ENCODE results near the gene CCDC85C.

The CCDC85C gene

DNA sequence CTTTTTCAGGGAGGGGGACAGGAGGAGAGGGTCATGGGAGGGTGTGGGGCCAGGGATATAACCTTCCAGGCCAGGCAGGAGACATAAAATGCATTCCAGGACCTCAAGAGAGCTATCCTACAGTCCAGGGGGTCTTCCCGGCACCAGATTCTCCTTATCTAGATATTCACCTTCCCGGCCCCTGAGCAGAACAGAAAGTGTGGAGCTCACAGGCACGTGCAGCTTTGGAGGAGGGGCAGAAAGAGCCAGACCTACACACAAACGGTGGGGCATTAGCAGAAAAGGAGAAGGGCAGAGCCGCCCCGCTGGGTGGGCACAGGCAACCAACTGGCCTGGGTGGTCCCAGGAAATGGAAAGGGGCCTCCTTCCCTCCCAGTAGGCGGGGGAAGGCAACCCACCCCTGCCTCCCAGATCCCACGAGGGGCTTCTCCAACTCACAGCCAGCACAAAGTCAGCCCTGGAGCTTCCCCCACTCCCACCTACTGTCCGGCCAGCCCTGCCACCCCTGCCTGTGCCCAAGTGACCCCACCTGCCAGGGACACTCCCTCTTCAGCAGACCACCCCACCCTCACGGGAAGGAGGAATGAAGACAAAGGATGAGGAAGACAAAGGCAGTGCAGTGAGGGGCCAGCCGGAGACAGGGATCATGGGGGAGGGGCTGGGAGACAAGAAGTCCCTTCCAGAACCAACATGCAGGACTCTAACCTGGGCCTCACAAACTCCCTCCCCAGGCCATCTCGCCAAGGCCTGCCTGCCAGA is 33.3 kb downstream of the CCDC85C start:
- DNase-seq = no peak

DNA sequence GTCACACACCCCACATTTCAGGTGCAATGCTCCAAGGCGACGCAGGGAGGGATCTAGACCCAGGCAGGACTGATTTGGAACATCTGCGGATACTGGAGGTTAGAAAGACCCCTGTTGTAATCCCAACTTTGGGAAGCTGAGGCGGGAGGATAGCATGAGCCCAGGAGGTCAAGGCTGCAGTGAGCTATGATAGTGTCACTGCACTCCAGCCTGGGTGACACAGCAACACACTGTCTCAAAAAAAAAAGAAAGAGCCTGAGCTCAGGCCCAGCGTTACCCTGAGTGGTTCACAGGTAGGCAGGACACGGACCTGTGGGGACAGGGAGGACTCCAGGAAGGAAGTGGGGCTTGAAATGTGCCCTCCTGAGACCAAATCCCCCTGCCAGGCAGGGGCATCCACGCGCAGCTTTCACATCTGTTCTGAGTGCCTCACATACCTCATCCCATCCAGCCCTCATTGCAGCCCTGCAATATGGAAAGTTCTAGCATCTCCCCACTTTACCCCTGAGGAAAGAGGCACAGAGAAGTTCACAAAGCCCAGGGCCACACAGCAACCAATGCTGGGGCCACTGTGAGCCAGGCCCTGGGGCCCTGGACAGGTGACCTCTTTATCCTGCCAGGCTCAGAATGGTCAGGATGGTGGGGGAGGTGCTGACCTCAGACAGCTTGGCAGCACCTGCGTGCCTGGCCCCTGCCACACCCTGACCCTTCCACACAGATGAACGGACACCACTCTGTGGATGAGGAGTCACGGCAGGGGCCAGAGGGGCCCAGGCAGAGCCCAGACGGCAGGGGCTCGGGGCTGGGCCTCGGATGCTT is 34.1 kb downstream of the CCDC85C start:
- no peak for DNase-seq

DNA sequence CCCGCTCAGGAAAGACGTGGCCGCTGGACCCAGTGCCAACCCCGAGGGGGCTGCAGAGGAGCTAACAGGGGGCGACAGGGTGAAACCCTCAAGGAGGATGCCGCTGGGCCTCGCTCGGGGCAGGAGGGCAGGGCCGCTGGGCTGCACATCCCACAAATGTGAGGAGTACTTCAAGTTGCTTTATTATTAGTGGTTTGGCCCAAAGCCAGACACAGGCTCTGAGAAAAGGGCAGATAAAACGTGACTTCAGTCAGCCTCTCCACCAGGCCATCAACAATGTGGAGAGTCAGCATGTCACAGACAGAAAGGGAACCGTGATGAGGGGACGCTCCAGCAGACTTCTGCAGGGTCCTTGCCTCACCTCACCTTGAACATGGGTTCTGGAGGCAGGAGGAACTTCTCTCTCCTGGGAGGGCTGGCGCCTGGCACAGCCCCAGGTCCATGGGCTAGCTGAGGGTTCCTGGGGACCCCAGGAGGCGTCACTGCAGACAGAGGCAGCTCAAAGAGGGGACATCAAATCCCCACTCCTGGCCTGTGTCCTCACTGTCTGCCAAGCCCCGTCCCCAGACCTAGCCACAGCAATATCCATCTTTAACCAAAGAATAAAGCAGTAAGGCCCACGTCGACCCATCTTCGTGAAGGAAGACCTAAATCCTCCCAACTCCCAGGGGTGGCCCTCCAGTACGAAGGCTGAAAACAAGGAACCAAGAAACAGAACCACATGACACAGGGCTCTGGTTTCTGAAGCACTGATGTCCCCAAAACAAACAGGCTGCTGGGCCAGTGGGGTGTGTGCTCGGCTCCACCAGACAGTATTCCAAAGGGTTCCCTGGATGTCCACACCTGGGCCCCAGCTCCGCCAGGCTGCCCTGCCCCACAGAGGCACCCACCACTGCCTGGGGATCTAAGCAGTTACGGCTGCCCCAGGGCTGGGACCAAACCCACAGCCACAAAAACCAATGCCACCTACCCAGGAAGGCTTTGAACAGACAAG is 35.1 kb downstream of the CCDC85C start:
- DNase-seq = no peak

DNA sequence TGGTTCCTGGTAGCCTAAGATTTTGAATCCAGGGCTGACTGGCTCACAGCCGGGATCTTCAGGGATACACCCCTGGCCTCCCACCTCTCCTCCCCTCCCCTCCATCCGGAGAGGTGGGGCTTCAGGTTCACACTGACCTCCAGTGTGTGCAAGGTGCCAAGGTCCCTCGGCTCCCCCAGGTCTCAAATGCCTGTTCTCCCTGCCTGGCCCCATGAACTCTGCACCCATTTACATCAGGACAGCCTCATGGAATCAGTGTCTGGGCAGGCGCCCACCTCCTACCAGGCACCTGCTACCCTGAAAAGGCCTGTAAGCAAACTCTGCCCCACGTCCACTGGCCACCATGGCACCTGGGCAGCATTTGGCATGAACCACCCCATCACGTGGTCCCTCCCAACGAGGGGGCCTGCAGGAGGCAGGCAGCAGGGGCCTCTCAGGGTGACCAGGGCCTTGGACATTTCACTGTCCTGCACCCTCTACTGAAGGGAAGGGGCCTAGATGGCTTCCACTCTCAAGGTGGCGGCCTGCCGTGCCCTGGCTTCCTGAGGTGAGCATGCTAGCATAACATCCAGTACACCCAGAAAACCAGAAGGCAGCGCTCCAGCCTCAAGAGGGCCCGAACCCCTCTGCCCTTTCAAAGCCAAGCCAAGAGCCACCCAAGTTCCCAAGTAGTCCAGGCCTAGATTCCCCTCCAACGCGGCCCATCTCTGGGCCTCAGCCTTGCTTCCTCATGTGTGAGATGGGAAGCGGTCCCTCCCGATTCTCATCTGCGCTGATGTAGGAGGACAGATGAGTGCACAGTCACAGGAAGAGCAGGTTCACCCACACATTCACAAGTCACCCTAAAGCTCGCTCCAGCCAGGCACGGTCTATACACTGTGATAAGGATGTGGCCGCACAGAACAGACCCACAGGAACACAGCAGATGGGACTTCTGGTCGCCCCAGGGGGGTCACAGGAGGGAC is 37.3 kb downstream of the CCDC85C start:
- no peak for DNase-seq

DNA sequence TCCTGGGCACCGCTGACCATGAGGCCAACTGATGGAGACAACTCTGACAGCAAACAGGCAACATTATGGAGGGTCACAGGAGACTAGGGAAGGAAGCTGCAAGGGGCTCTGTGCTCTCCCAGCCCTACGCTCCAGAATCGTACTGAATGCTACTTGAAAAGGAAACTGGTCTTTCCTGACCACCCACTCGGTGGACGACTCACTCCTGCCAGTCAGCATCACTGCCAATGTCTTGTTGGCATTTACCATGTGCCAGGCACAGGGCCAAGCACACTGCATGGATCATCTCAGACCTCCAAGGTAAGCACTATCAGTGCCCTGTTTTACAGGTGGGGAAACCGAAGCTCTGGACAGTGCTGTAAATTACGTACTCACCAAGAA is 38.0 kb downstream of the CCDC85C start:
- no peak for DNase-seq

DNA sequence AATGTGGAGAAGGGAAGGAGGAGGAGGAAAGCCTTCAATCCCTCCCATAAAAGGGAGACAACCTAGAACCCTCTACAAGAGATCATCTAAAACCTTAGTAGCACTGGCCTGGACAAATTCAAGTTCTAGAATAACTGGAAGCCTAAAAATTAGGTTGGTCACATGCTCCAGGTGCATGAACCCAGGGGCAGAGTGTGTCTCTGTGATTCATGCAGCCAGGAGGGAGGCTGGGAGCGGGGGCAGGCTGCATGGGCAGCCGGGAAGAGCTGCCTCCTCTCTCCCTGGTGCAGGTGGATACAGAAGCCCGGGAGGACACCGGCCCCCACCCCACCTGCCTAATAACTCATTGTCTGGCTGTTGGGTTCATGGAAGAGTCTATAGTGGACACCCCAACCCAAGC is 38.6 kb downstream of the CCDC85C start:
- no peak for DNase-seq

DNA sequence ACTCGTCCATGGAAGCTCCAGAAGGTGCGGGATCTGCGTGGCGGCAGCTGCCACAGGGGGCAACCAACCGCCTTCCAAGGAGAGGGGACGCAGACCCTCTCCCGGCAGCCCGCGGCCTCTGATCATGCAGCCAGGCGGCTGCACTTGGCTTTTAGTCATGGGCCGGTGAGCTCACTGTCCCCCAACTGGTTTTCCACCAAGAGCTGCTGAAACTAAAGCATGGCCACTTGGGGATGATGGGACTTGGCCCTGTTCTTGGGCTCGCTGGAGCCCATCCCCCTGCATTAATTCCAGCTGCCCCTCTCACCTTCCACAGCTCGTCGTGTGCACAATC is 39.1 kb downstream of the CCDC85C start:
- DNase-seq = no peak

DNA sequence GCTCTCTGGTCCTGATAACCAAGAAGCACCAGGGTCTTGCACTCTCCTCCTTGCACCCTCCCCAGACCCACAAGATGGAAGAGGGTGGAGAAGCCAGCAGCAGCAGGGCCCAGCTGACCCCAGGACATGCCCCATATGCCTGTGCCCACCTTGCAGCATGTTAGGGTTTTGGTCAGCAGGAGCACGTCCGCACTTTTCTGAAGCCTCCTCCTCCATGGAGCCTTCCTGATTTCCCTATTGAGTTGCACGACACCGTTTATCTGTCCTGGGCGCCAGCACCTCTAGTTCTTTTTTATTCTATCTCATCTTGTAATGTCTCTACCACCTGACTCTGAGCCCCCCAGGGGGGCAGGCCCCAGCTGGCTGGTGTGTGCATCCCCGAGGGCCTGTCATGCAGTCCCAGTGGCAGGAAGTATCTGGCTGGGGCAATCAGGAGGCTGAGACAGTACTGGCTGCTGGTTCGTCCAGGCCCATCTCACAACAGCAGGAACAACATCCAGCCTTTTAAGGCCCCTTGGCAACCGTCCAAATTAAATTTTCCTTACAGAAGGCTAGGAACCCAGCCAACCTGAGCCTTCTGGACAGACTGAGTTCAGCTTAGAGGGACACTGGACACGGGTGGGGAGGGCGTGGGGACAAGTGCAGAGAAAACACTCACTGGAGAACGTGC is 39.6 kb downstream of the CCDC85C start:
- DNase-seq = peak; percentile 85

DNA sequence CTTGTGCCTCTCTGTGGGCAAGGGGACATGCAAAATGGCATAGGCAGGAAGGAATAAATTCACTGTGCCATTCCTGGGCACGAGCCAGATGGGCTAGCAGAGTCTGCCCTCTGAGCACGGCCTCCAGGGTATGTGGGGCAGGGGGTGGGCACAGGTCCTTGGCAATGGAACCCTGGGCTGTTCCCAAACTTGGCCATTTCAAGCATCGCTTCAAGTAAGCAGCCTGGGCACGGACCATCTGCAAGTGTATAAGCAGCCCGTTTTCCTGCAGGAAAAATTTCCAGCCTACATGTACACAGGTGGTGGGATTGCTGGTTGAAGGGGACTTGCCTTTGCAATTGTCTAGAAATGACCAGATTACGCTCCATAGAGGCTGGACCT is 40.3 kb downstream of the CCDC85C start:
- DNase-seq = no peak

DNA sequence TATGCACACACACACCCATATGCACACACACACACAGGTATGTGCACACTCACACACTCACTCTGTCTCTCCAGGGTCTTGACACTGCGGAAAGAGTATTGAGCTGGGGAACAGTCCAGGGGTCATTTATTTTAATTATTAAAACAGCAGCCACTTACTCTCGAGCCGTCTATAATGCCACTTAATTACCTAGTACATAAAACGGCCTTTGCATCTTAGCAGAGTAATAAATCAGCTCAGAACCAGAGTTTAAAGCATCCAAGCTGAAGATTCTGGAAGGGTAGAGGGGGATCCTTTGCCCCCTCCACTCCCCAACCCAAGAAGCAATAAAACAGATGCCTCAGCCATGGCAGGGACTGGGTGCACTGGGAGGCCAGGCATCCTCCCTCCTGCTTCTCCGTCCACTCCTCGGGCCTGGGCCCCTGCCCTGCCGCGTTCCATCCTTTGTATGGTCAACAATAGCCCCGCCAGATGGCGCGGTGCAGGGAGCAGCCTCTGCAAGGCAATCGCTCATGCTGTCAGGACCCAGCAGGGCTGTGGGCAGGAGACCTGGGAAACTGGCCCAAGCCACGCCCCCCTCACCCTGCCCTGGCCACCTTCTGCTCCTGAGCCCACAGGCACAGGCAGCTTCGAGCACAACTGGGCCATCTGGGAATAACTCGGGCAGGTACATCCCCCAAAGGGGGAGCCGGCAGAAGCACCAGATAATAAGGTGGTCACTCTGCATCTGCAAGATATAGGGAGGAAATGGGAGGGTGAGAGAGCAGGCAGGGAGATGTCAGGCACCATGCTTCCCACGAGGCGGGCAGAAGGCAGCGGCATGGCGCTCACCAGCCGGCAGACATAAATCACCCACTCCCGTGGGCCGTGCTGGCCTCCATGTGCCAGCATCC is 40.9 kb downstream of the CCDC85C start:
- peak; percentile 45 for DNase-seq

DNA sequence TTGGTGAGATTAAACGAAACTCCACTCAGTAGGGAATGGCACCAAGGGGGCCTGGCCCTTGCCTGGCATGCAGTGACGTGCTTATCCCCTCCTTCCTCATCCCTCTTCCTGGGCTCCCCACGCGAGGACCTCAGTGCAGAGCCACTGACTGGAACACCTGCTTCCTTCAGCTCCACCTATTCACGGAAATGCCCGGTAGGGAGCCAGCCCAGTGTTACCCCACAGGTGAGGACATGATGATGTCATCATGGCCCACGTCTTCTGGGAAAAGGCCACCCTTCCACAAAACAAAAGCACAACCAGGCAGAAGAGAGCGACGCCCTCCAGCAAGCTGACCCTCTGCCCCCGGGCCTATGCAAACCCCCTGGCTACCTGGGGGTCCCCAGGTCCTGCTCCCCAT is 42.1 kb downstream of the CCDC85C start:
- no peak for DNase-seq

DNA sequence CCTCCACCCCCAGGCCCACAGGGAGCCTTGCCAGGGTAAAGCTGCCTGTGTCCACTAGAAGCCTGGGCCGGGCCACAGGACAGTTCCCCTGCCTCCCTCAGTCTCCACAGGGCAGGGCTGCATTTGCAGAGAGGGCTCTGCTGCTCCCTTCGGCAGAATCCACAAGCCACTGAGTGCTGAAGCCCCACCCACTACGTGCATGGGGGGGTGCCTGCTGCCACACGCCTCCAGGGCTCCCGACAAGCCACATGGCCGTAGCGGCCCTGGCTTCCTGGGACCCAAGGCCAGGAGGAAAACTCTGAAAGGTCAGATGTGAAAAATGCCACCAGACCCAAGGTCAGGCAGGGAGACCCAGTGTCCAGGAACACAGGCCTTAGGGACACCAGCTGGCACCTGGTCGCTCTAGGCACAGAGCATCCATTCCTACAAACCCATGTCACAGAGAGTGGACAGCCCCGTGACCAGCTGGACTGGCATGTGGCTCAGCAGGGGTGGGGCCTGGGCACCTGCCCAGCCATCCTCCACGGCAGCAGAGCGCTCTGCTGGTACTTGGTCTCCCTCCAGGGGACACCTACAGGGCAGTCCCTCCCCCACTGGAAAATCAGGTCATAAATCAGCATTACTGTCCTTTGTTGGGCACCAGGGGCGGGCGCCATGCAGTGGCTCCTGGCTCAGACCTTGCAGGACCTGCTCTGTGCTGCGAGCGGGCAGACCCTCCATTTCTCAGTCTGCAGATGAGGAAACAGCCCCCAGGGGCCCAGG is 42.9 kb downstream of the CCDC85C start:
- peak; percentile 48 for DNase-seq

DNA sequence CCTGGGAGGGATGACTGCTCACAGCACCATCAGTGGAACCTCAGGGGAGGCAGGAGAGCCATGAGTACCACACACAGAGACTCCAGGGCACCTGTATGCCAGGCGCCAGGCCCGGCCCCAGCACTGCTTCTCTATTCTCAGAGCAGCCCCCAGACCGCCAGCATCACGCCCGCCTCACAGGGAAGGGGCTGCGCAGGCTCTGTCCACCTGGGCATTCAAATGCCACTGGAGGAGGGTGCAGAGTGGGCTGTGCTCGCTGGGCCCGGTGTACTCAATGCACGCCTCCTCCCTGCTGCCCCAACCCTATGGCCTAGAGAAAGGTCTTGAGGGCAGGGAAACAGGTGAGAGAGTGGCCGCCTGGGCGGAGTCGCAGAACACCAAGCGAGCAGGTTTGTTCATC is 43.6 kb downstream of the CCDC85C start:
- no peak for DNase-seq

DNA sequence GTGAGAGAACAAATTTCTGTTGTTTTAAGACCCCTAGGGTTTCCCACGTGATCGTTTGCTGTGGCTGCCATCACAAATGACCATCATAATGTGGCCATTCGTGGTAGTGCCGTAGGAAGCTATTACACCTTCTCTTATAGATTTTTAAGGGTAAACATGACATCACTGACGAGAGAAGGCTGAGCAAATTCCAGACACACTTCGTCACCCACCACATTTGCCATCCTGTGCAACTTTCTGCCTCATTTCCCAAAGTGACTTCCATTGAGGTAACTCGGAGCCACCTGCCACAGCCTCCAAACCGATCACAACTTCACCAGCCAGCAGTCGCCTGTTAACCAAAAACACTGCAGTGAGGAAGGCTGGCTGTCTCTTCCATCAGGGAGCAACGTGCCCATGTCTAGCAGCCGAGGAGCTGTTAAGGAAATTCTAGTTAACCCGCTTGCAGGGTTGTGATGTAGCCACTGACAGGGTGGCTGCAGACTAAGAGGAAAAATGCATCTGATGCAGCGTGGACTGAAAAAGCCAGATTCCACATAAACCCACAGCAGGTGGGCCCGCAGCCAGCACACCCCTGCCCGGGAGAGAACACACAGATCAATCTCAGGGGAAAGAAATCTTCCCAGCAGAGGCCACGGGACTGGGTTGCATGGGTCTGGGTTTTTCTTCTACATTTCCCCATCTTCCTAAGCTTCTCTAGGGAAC is 44.6 kb downstream of the CCDC85C start:
- no peak for DNase-seq

DNA sequence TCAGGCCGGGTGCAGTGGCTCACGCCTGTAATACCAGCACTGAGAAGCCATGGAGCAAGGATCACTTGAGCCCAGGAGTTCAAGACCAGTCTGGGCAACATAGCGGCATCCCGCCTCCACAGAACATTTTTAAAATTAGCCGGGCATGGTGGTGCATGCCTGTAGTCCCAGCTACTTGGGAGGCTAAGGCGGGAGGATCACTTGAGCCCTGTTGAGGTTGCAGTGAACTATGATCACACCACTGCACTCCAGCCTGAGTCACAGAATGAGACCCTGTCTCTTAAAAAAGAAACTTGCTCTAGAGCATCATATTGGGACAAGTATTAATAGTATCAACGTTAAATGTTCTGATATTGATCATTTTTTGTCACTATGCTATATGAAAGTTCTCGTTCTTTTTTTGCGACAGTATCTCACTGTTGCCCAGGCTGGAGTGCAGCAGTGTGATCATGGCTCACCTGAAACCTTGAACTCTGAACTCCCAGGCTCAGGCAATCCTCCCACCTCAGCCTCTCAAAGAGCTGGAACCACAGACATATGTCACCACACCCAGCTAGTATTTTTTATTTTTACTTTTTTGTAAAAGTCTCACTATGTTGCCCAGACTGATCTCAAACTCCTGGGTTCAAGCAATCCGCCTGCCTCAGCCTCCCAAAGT is 47.7 kb downstream of the CCDC85C start:
- no peak for DNase-seq

DNA sequence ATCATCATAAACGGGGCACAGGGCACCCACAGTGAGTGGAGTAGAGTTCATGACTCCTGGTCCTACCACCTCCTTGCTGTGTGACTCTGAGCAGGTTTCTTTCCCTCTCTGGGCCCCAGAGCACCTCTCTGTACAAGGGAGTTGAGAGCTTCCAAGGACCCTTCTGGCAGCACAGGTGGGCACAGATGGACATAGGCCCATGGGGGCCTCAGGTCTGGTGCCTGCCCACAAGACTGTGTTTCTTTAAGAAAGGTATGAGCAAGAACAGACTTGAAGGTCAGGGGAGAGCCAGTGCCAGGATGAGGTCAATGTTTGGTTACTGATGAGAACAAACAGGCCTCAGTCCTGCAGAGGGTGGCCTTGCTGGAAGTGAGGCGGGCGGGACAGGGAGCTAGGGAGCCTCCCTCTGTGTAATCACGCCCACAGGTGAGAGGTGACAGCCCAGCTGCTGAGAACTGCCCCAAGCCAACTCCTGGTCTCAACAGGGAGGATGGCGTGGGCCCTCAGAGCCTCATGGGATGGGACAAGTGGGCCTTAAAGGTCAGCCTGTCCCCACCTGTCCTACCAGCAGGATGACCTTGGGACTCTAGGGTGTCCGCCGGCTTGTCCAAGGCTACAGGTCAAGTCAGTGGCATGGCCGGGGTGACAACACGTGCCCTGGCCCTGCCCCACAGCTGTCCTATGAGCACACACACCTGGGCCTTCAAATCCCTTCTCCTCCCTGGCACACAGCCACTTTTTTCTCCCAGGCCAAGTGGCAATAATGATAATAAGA is 49.1 kb downstream of the CCDC85C start:
- DNase-seq = no peak

DNA sequence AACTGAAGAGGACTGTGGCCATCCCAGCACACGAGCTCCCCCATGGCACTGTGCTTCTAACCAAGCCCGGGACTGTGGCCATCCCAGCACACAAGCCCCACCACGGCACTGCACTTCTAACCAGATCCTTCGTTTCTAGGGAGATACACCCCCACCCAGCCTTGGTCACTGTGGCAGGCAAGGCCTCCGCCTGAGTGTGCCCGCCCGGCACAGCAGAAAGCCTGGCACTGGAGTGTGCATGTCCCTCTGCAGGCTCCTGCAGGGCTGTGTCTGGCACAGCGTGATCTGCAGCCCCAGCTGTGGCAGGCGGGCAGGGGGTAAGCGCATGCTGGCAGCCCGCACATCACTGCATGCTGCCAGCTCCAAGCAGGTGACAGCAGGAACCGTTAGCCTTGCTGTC is 49.8 kb downstream of the CCDC85C start:
- DNase-seq = no peak
